K562 (cell line): Measurements from ENCODE around the gene TCF12. TPM values are rescaled to one million over a fixed set of nuclear protein-coding genes. Genes with fewer than 3 reads are reported as not detected.
A peak's percentile ranks its signal among the peaks of the same experiment; 100 is the strongest.

Experiments used
- ATAC-seq: fragments of 200-7000 bp; cut with Tn5 transposase; 3 replicates; pipeline ENCODE4 v1.9.1; 2020; ENCODE audit warnings: moderate library complexity
- BruUV-seq: library from RNA; stranded (reverse); fragments of 400-500 nt; replicated peaks from 2 replicates; lab custom pipeline; 2021; lab: Mats Ljungman, UMichigan
- CTCF ChIA-PET: fragments of 300-600 bp; formaldehyde crosslinking; extraction: SDS; loops from one replicate; lab custom pipeline; 2021; ENCODE audit warnings: low intra/inter-chr PET ratio; lab: Yijun Ruan, JAX
- POLR2A ChIA-PET: fragments of 300-600, 350-650 bp; sonication (Branson Sonifier 250); formaldehyde crosslinking; extraction: SDS; loops from one replicate; lab custom pipeline; 2021; ENCODE audit warnings: antibody characterized with exemption, inconsistent platforms; lab: Yijun Ruan, JAX
- DNase-seq, 4 experiments: peaks; one replicate each; pipeline versions ENCODE4 v3.0.0 to v3.0.0-alpha.2; 2011 to 2018; ENCODE audit warnings: low spot score in 3 of 4, mixed read lengths in 3 of 4; ENCODE audit errors: extremely low read depth in 1 of 4
- FAIRE-seq: peaks from 2 replicates; lab custom pipeline; 2011; peaks lifted over from hg19 to GRCh38; lab: Jason Lieb, UNC
- H2AFZ ChIP-seq: 2 replicates; pipeline ENCODE4 v1.6.0; 2011; ENCODE audit warnings: low read depth, low read length, control low read depth, inconsistent platforms
- H3K27ac ChIP-seq: fragments of 200-600 bp; 3 replicates; pipeline ENCODE4 v1.8.0; 2011; ENCODE audit warnings: low read depth, mild to moderate bottlenecking, control low read depth, inconsistent platforms, low read length, moderate library complexity, mixed read lengths; ENCODE audit errors: extremely low read depth
- H3K27me3 ChIP-seq, 2 experiments: fragments of 300-600 bp in 1 of 2; 2 replicates in 1 of 2; 3 replicates in 1 of 2; pipeline versions ENCODE4 v1.6.0 to v1.8.0; 2011; ENCODE audit warnings: inconsistent platforms in 2 of 2, low read length in 2 of 2, mild to moderate bottlenecking in 1 of 2, mixed read lengths in 1 of 2, moderate library complexity in 1 of 2; ENCODE audit not compliant: control insufficient read depth in 2 of 2, insufficient read depth in 2 of 2
- H3K36me3 ChIP-seq: fragments of 300-600 bp; 3 replicates; pipeline ENCODE4 v1.8.0; 2011; ENCODE audit warnings: mild to moderate bottlenecking, low read length, inconsistent platforms; ENCODE audit not compliant: control insufficient read depth, insufficient read depth
- H3K4me1 ChIP-seq, 2 experiments: fragments of 200-600 bp in 1 of 2; replicated peaks in 1 of 2; 2 replicates in 1 of 2; 3 replicates in 1 of 2; pipeline versions ENCODE4 v1.5.1 to v1.8.0; 2011; ENCODE audit warnings: inconsistent platforms in 2 of 2, low read length in 2 of 2, mild to moderate bottlenecking in 1 of 2, mixed read lengths in 1 of 2, moderate library complexity in 1 of 2; ENCODE audit not compliant: control insufficient read depth in 2 of 2, insufficient read depth in 2 of 2
- H3K4me2 ChIP-seq: 2 replicates; pipeline ENCODE4 v1.6.1; 2011; ENCODE audit warnings: low read length, control low read depth, inconsistent platforms, mixed read lengths; ENCODE audit not compliant: insufficient read depth
- H3K4me3 ChIP-seq: fragments of 200-600 bp; sonication (generic), shearing (Covaris generic); 2 replicates; pipeline ENCODE4 v1.5.1; 2016; ENCODE audit warnings: control low read depth, inconsistent platforms
- H3K79me2 ChIP-seq: fragments of 200-600 bp; 3 replicates; pipeline ENCODE4 v1.8.0; 2011; ENCODE audit warnings: low read length, inconsistent platforms; ENCODE audit not compliant: control insufficient read depth, insufficient read depth
- H3K9ac ChIP-seq, 2 experiments: 2 replicates each; pipeline versions ENCODE4 v1.6.0 to v1.6.1; 2011; ENCODE audit warnings: low read depth in 2 of 2, low read length in 2 of 2, control low read depth in 1 of 2, inconsistent platforms in 1 of 2, mild to moderate bottlenecking in 1 of 2, mixed read lengths in 1 of 2; ENCODE audit not compliant: insufficient read depth in 1 of 2
- H3K9me1 ChIP-seq: one replicate; pipeline ENCODE4 v1.6.0; 2011; ENCODE audit warnings: inconsistent platforms, mild to moderate bottlenecking, low read length, moderate library complexity; ENCODE audit not compliant: control insufficient read depth, insufficient read depth
- H3K9me3 ChIP-seq: replicated peaks from 2 replicates; pipeline ENCODE4 v1.5.1; 2011; ENCODE audit warnings: low read depth, low read length, inconsistent platforms; ENCODE audit not compliant: control insufficient read depth, insufficient read depth
- H4K20me1 ChIP-seq: replicated peaks from 2 replicates; pipeline ENCODE4 v1.6.1; 2011; ENCODE audit warnings: low read length, inconsistent platforms, mixed read lengths; ENCODE audit not compliant: control insufficient read depth, insufficient read depth
- DMBX1 ChIP-seq: fragments of 250-450 bp; sonication (Bioruptor Pico); IDR thresholded peaks from 2 replicates; pipeline ENCODE4 v1.8.0; 2022; ENCODE audit warnings: inconsistent platforms, mild to moderate bottlenecking, moderate library complexity, borderline replicate concordance
- MEF2D ChIP-seq: conservative IDR thresholded peaks from 2 replicates; pipeline ENCODE4 v1.6.1; 2016; ENCODE audit warnings: low read depth, missing genetic modification characterization, missing compliant biosample characterization
- RBM34 ChIP-seq: fragments of 200-400 bp; formaldehyde crosslinking; IDR thresholded peaks from 2 replicates; pipeline ENCODE4 v1.6.1; 2018; ENCODE audit warnings: low read length, borderline replicate concordance; ENCODE audit not compliant: insufficient read depth
- ZKSCAN1 ChIP-seq: fragments of 150-350 bp; IDR thresholded peaks from 2 replicates; pipeline ENCODE4 v1.6.1; 2016; ENCODE audit warnings: low read depth, low read length
- WGBS: fragments of 100-300 bp; shearing (Covaris generic); methylation state at CpG from one replicate; pipeline ENCODE4 v1.1.6; 2016; ENCODE audit warnings: low coverage, mixed read lengths; ENCODE audit not compliant: insufficient coverage; ENCODE audit errors: missing lambda C conversion rate; 5-methylcytosine and 5-hydroxymethylcytosine counted together
- in situ Hi-C: fragments of 300-500 bp; cut with MboI; formaldehyde crosslinking; loops from 4 replicates; pipeline ENCODE4 v1.15.0; 2018; ENCODE audit warnings: inconsistent platforms, mixed read lengths
- intact Hi-C: fragments of 100-400 bp; cut with micrococcal nuclease; formaldehyde crosslinking; loops from 2 replicates; pipeline ENCODE4 v1.14.2; 2022
- polyA plus RNA-seq, 8 experiments: library from polyadenylated mRNA; depleted of rRNA in 4 of 8; stranded (reverse) in 5 of 8; unstranded in 3 of 8; fragments of >200 nt; fragmentation: Nextera tagmentation in 2 of 8; fragmentation: Illumina TruSeq in 1 of 8; extraction: Ambion mirVana in 2 of 8; extraction: Trizol in 1 of 8; gene quantifications; 2 replicates each; pipeline versions ENCODE4 v1.2.1 to v1.2.3, GENCODE V29; 2011 to 2014; ENCODE audit warnings: inconsistent platforms in 1 of 8, missing spikeins in 1 of 8
- total RNA-seq, 7 experiments: library from RNA; depleted of rRNA in 6 of 7; stranded (reverse); fragments of >200 nt in 6 of 7; fragmentation: Illumina TruSeq in 2 of 7; extraction: Trizol in 2 of 7; gene quantifications; 2 replicates each; pipeline versions ENCODE4 v1.2.1 to v1.2.3, GENCODE V29; 2011 to 2021; ENCODE audit warnings: low replicate concordance in 1 of 7
- TF ChIP-seq, protein P1 (sequence below): fragments of 450-650 bp; IDR thresholded peaks from 2 replicates; pipeline ENCODE4 v1.6.1; 2017; ENCODE audit warnings: antibody characterized with exemption, mild to moderate bottlenecking

TCF12 gene
- total and polyA plus RNA-seq, 9 of the 15 experiments (the other 6 are each of a cell fraction or from before 2014, with no cell fraction given) = 10.5 to 132 (median 52.9) TPM

DNA sequence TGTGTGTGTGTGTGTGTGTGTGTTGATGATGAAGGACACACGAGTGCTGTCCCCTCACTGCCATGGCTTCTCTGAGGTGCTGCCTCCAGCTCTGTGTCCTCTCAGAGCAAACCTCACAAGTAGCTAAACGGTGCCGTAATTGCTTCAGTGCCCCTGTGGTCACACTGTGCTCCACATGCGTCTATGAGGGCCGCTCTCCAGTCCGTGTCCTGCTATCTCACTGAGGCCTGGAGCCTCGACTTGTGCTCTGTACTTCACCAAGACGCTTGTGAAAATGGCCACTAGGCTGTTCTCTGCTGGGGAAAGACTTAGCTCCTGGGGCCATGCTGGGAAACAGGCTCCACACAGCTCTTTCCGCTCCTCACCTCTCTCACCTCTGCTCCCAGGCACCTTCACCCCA is 392.4 kb downstream of the TCF12 start:
- Histone ChIP-seq H2AFZ (peak overlapping the region; percentile 79), H3K36me3 (no peaks in the 10 kb centered on the region), H3K27me3 (no peaks in the 10 kb centered on the region), H3K9me1 (no peaks in the 10 kb centered on the region), H4K20me1 (no peaks in the 10 kb centered on the region), H3K27ac (peak overlapping the region; percentile 36; the same call in 1 of the 3 replicates), H3K4me2 (no peak overlapping the region), H3K9me3 (no peaks in the 10 kb centered on the region), H3K4me3 (no peak overlapping the region), H3K9ac (peak overlapping the region in 1 of 2 experiments; percentile 82; a peak in 2 of 4 replicates), H3K79me2 (no peaks in the 10 kb centered on the region), H3K4me1 (peaks cover 28 to 37% of the 10 kb centered on the region in 2 experiments)
- CTCF ChIA-PET = no interaction called here
- POLR2A ChIA-PET = interaction anchor here (0.6 to 1.2 kb wide), 2 partner anchors 11 to 507 kb away, joined by 3 to 6 read pairs; no protein-coding TSS in a partner anchor
- ATAC-seq (no peak), FAIRE-seq (no peak), DNase-seq (no peak)
- no TSS peak for BruUV-seq
- no peak for TF ChIP-seq MEF2D
- TF ChIP-seq DMBX1 = peak; percentile 42; the same call in 1 of the 2 replicates
- peak; percentile 30; the same call in 1 of the 2 replicates for TF ChIP-seq ZKSCAN1
- TF ChIP-seq, protein P1, sequence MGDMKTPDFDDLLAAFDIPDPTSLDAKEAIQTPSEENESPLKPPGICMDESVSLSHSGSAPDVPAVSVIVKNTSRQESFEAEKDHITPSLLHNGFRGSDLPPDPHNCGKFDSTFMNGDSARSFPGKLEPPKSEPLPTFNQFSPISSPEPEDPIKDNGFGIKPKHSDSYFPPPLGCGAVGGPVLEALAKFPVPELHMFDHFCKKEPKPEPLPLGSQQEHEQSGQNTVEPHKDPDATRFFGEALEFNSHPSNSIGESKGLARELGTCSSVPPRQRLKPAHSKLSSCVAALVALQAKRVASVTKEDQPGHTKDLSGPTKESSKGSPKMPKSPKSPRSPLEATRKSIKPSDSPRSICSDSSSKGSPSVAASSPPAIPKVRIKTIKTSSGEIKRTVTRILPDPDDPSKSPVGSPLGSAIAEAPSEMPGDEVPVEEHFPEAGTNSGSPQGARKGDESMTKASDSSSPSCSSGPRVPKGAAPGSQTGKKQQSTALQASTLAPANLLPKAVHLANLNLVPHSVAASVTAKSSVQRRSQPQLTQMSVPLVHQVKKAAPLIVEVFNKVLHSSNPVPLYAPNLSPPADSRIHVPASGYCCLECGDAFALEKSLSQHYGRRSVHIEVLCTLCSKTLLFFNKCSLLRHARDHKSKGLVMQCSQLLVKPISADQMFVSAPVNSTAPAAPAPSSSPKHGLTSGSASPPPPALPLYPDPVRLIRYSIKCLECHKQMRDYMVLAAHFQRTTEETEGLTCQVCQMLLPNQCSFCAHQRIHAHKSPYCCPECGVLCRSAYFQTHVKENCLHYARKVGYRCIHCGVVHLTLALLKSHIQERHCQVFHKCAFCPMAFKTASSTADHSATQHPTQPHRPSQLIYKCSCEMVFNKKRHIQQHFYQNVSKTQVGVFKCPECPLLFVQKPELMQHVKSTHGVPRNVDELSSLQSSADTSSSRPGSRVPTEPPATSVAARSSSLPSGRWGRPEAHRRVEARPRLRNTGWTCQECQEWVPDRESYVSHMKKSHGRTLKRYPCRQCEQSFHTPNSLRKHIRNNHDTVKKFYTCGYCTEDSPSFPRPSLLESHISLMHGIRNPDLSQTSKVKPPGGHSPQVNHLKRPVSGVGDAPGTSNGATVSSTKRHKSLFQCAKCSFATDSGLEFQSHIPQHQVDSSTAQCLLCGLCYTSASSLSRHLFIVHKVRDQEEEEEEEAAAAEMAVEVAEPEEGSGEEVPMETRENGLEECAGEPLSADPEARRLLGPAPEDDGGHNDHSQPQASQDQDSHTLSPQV = 0 out of 2 replicates have a peak, but pooled peaks have one; percentile 22
- TF ChIP-seq RBM34 = no peak
- WGBS = 82% methylated on average over 8 of the region's 9 CpGs
- intact Hi-C loops = no loop called here
- in situ Hi-C loops = loop anchor here (25.0 kb wide), 1 partner anchor 824 kb away; no protein-coding TSS in a partner anchor
